Measurements from ENCODE around the gene CLMN. TPM values are rescaled to one million over a fixed set of nuclear protein-coding genes. Genes with fewer than 3 reads are reported as not detected.
"Not testable (repeated sequence)": the region's sequence is repeated elsewhere in the genome, so short reads cannot be mapped to it uniquely, and the experiment has no call there.

The CLMN gene
- total and polyA plus RNA-seq, 9 of the 15 experiments (the other 6 are each of a cell fraction or from before 2014, with no cell fraction given) = 0.01 to 0.18 (median 0.07) TPM; not detected in 4

DNA sequence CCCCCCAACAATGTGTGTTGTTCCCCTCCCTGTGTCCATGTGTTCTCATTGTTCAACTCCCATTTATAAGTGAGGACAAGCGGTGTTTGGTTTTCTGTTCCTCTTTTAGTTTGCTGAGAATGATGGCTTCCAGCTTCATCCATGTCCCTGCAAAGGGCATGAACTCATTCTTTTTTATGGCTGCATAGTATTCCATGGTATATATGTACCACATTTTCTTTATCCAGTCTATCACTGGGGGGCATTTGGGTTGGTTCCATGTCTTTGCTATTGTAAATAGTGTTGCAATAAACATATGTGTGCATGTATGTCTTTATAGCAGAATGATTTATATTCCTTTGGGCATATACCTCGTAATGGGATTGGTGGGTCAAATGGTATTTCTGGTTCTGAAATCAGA lies 118.0 kb downstream of the CLMN start:
- ATAC-seq = not testable (repeated sequence)

DNA sequence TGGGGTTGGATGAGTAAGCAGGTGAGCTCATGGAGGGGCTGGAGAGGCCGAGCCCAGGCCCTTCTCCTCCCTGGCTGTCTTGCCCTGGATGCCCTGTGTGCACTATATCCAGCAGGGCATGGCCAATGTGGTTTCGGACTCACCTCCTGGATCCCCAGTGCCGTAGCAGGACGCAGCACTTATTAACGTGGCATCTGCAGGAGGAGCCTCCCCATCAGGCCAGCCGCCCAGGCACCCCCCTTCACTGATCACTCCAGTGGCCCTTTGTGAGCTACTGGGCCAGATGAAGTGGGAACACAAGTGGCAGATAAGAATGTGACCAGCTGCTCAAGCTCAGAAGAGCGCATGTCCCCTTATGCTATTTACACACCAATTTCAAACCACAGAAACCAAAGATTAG lies 119.3 kb downstream of the CLMN start:
- no peak overlapping the region for H3K4me2 ChIP-seq (ENCODE audit: insufficient read depth, low read length)
- H3K4me1 ChIP-seq (replicated peaks in 1 of 2; ENCODE audit: control insufficient read depth in 2 of 2, insufficient read depth in 2 of 2, low read length in 2 of 2) = no peaks in the 10 kb centered on the region
- H2AFZ ChIP-seq (ENCODE audit: low read depth, low read length) = no peak overlapping the region
- ATAC-seq = no peak
- no peaks in the 10 kb centered on the region for H3K79me2 ChIP-seq (ENCODE audit: control insufficient read depth, insufficient read depth, low read length)
- H3K9me3 ChIP-seq (replicated peaks; ENCODE audit: control insufficient read depth, insufficient read depth, low read depth, low read length) = no peaks in the 10 kb centered on the region
- no peak for FAIRE-seq
- H3K27ac ChIP-seq (ENCODE audit: extremely low read depth, low read depth, low read length) = no peak overlapping the region
- in situ Hi-C loops (cut with MboI) = no loop called here
- intact Hi-C loops (cut with micrococcal nuclease) = no loop called here
- TF ChIP-seq, protein P1, sequence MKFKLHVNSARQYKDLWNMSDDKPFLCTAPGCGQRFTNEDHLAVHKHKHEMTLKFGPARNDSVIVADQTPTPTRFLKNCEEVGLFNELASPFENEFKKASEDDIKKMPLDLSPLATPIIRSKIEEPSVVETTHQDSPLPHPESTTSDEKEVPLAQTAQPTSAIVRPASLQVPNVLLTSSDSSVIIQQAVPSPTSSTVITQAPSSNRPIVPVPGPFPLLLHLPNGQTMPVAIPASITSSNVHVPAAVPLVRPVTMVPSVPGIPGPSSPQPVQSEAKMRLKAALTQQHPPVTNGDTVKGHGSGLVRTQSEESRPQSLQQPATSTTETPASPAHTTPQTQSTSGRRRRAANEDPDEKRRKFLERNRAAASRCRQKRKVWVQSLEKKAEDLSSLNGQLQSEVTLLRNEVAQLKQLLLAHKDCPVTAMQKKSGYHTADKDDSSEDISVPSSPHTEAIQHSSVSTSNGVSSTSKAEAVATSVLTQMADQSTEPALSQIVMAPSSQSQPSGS (CRISPR knock-in tag; IDR thresholded peaks at IDR 0.05) = no peak
- no peak for TF ChIP-seq FOXA3 (CRISPR knock-in tag; conservative IDR thresholded peaks at IDR 0.05 in 1 of 2, IDR thresholded peaks at IDR 0.05 in 1 of 2)
- TF ChIP-seq ZNF232 (CRISPR knock-in tag; IDR thresholded peaks at IDR 0.05) = no peak
- TF ChIP-seq NR3C1 (CRISPR knock-in tag; IDR thresholded peaks at IDR 0.05) = no peak
- TF ChIP-seq MTA3 (IDR thresholded peaks at IDR 0.05; ENCODE audit: borderline replicate concordance) = no peak
- TF ChIP-seq ZNF764 (CRISPR knock-in tag; IDR thresholded peaks at IDR 0.05; ENCODE audit: low read depth) = no peak
- TF ChIP-seq HIVEP1 (CRISPR knock-in tag; IDR thresholded peaks at IDR 0.05) = no peak
- no peaks in the 10 kb centered on the region for H3K9me1 ChIP-seq (ENCODE audit: control insufficient read depth, insufficient read depth, low read length)
- BruUV-seq (replicated peaks) = no TSS peak
- WGBS (ENCODE audit: insufficient coverage, low coverage, missing lambda C conversion rate) = 2% methylated on average over 7 of the region's 7 CpGs
- CTCF ChIA-PET (ENCODE audit: low intra/inter-chr PET ratio) = no interaction called here
- POLR2A ChIA-PET = no interaction called here
- no peak overlapping the region for H3K9ac ChIP-seq (ENCODE audit: insufficient read depth in 1 of 2, low read depth in 2 of 2, low read length in 2 of 2)
- DNase-seq (ENCODE audit: extremely low read depth in 1 of 4, low spot score in 3 of 4) = no peak
- H4K20me1 ChIP-seq (replicated peaks; ENCODE audit: control insufficient read depth, insufficient read depth, low read length) = no peaks in the 10 kb centered on the region
- no peaks in the 10 kb centered on the region for H3K36me3 ChIP-seq (ENCODE audit: control insufficient read depth, insufficient read depth, low read length)
- H3K4me3 ChIP-seq = no peak overlapping the region
- peaks cover 0 to 6% of the 10 kb centered on the region in 2 experiments; a peak in 2 of 5 replicates for H3K27me3 ChIP-seq (ENCODE audit: control insufficient read depth in 2 of 2, insufficient read depth in 2 of 2, low read length in 2 of 2)

More for the DNA sequence above, 118.0 kb downstream of the CLMN start:
- WGBS (ENCODE audit: insufficient coverage, low coverage, missing lambda C conversion rate) = 0% methylated on average over 2 of the region's 2 CpGs
- intact Hi-C loops (cut with micrococcal nuclease); H3K79me2 ChIP-seq (ENCODE audit: control insufficient read depth, insufficient read depth, low read length); H3K27me3 ChIP-seq (ENCODE audit: control insufficient read depth in 2 of 2, insufficient read depth in 2 of 2, low read length in 2 of 2); H3K36me3 ChIP-seq (ENCODE audit: control insufficient read depth, insufficient read depth, low read length); H3K9me1 ChIP-seq (ENCODE audit: control insufficient read depth, insufficient read depth, low read length); CTCF ChIA-PET (ENCODE audit: low intra/inter-chr PET ratio); H3K4me2 ChIP-seq (ENCODE audit: insufficient read depth, low read length); H2AFZ ChIP-seq (ENCODE audit: low read depth, low read length); DNase-seq (ENCODE audit: extremely low read depth in 1 of 4, low spot score in 3 of 4); in situ Hi-C loops (cut with MboI); H3K4me1 ChIP-seq (replicated peaks in 1 of 2; ENCODE audit: control insufficient read depth in 2 of 2, insufficient read depth in 2 of 2, low read length in 2 of 2); H3K9me3 ChIP-seq (replicated peaks; ENCODE audit: control insufficient read depth, insufficient read depth, low read depth, low read length); FAIRE-seq; BruUV-seq (replicated peaks); H3K27ac ChIP-seq (ENCODE audit: extremely low read depth, low read depth, low read length); H3K4me3 ChIP-seq; H4K20me1 ChIP-seq (replicated peaks; ENCODE audit: control insufficient read depth, insufficient read depth, low read length); POLR2A ChIA-PET; H3K9ac ChIP-seq (ENCODE audit: insufficient read depth in 1 of 2, low read depth in 2 of 2, low read length in 2 of 2): not testable (repeated sequence)
- peak; percentile 20 for TF ChIP-seq ZNF146 (CRISPR knock-in tag; IDR thresholded peaks at IDR 0.05; ENCODE audit: unreplicated experiment)

Measured in K562 (cell line).